Osteoblast (primary cell): ENCODE results near the gene PDZRN3. TPM values are rescaled to one million over a fixed set of nuclear protein-coding genes. Genes with fewer than 3 reads are reported as not detected.

Experiments used
- DNase-seq: peaks from one replicate; pipeline ENCODE4 v3.0.0; 2011; ENCODE audit warnings: low spot score, mixed read lengths; ENCODE audit not compliant: insufficient read length; ENCODE audit errors: missing footprints
- H2AFZ ChIP-seq: 2 replicates; pipeline ENCODE4 v1.6.0; 2011; ENCODE audit warnings: mild to moderate bottlenecking, low read length
- H3K27ac ChIP-seq: 2 replicates; pipeline ENCODE4 v1.5.1; 2011; ENCODE audit warnings: mild to moderate bottlenecking, low read depth, low read length, moderate library complexity
- H3K27me3 ChIP-seq: 2 replicates; pipeline ENCODE4 v1.6.0; 2012; ENCODE audit warnings: mild to moderate bottlenecking, control low read depth, inconsistent platforms, low read length, moderate library complexity; ENCODE audit not compliant: insufficient read depth
- H3K36me3 ChIP-seq: 2 replicates; pipeline ENCODE4 v1.5.1; 2011; ENCODE audit warnings: mild to moderate bottlenecking, low read length, control low read depth, moderate library complexity; ENCODE audit not compliant: insufficient read depth
- H3K4me1 ChIP-seq: 2 replicates; pipeline ENCODE4 v1.5.1; 2011; ENCODE audit warnings: mild to moderate bottlenecking, low read length, control low read depth, moderate library complexity; ENCODE audit not compliant: insufficient read depth
- H3K4me2 ChIP-seq: 2 replicates; pipeline ENCODE4 v1.6.0; 2011; ENCODE audit warnings: mild to moderate bottlenecking, low read length; ENCODE audit not compliant: insufficient read depth
- H3K4me3 ChIP-seq: fragments of 200-600 bp; sonication (generic); 3 replicates; pipeline ENCODE4 v1.5.1; 2012; ENCODE audit warnings: mild to moderate bottlenecking, low read length, inconsistent platforms; ENCODE audit not compliant: insufficient read depth
- H3K79me2 ChIP-seq: 2 replicates; pipeline ENCODE4 v1.6.0; 2012; ENCODE audit warnings: mild to moderate bottlenecking, low read length, control low read depth, inconsistent platforms; ENCODE audit not compliant: insufficient read depth
- H3K9me3 ChIP-seq: 2 replicates; pipeline ENCODE4 v1.5.1; 2011; ENCODE audit warnings: low read depth, low read length, control low read depth
- H4K20me1 ChIP-seq: 2 replicates; pipeline ENCODE4 v1.6.0; 2012; ENCODE audit warnings: mild to moderate bottlenecking, low read length, control low read depth; ENCODE audit not compliant: insufficient read depth
- CTCF ChIP-seq: IDR thresholded peaks from 2 replicates; pipeline ENCODE4 v1.5.1; 2011; ENCODE audit warnings: mild to moderate bottlenecking, low read depth, low read length, moderate library complexity; ENCODE audit errors: extremely low read depth
- total RNA-seq: library from RNA; depleted of rRNA; stranded (reverse); fragments of >200 nt; gene quantifications from 2 replicates; pipeline ENCODE4 v1.2.3, GENCODE V29; 2012

The PDZRN3 gene
- total RNA-seq, 1 donor, result 26.4 TPM

GRCh38 chr3:73573204-73573603 is 51.5 kb downstream of the PDZRN3 start:
- H3K9me3 ChIP-seq, result no peaks in the 10 kb centered on the region
- H3K4me1 ChIP-seq, result peaks cover 10% of the 10 kb centered on the region
- no peaks in the 10 kb centered on the region for H4K20me1 ChIP-seq
- peaks cover 25% of the 10 kb centered on the region for H3K79me2 ChIP-seq
- no peak overlapping the region for H3K27ac ChIP-seq
- H3K4me2 ChIP-seq, result no peak overlapping the region
- no peak for DNase-seq
- H3K36me3 ChIP-seq, result no peaks in the 10 kb centered on the region
- no peaks in the 10 kb centered on the region for H3K27me3 ChIP-seq
- TF ChIP-seq CTCF, result no peak
- H3K4me3 ChIP-seq, result no peak overlapping the region
- H2AFZ ChIP-seq, result no peak overlapping the region

- H3K36me3 ChIP-seq, result no peaks in the 10 kb centered on the region
- no peaks in the 10 kb centered on the region for H3K9me3 ChIP-seq
- H3K4me1 ChIP-seq, result peaks cover 5% of the 10 kb centered on the region
- no peak for TF ChIP-seq CTCF
- H3K4me2 ChIP-seq, result no peak overlapping the region
- H3K4me3 ChIP-seq, result no peak overlapping the region
- no peak overlapping the region for H2AFZ ChIP-seq
- no peak overlapping the region for H3K27ac ChIP-seq
- no peak for DNase-seq
- H3K79me2 ChIP-seq, result peaks cover 25% of the 10 kb centered on the region
- H4K20me1 ChIP-seq, result no peaks in the 10 kb centered on the region
- no peaks in the 10 kb centered on the region for H3K27me3 ChIP-seq
These were observed 52.4 kb downstream of the PDZRN3 start for GRCh38 chr3:73572368-73572767.

- no peak for DNase-seq
- H3K4me3 ChIP-seq, result no peak overlapping the region
- H3K36me3 ChIP-seq, result no peaks in the 10 kb centered on the region
- no peaks in the 10 kb centered on the region for H4K20me1 ChIP-seq
- H2AFZ ChIP-seq, result no peak overlapping the region
- no peaks in the 10 kb centered on the region for H3K27me3 ChIP-seq
- no peaks in the 10 kb centered on the region for H3K9me3 ChIP-seq
- H3K4me1 ChIP-seq, result no peaks in the 10 kb centered on the region
- H3K4me2 ChIP-seq, result no peak overlapping the region
- no peak for TF ChIP-seq CTCF
- no peak overlapping the region for H3K27ac ChIP-seq
- peaks cover 24% of the 10 kb centered on the region for H3K79me2 ChIP-seq
These were observed 53.4 kb downstream of the PDZRN3 start for GRCh38 chr3:73571238-73571794.

- Histone ChIP-seq H3K79me2 (peaks cover 11% of the 10 kb centered on the region), H3K4me2 (no peak overlapping the region), H3K36me3 (no peaks in the 10 kb centered on the region), H3K4me3 (no peak overlapping the region), H3K27me3 (no peaks in the 10 kb centered on the region), H3K27ac (no peak overlapping the region), H3K4me1 (no peaks in the 10 kb centered on the region), H3K9me3 (no peaks in the 10 kb centered on the region), H4K20me1 (no peaks in the 10 kb centered on the region), H2AFZ (no peak overlapping the region)
- no peak for TF ChIP-seq CTCF
- DNase-seq, result no peak
These were observed 55.4 kb downstream of the PDZRN3 start for GRCh38 chr3:73569246-73569760.
